ENCODE measurements around the gene DNAJC21. TPM values are rescaled to one million over a fixed set of nuclear protein-coding genes. Genes with fewer than 3 reads are reported as not detected.
A peak's percentile ranks its signal among the peaks of the same experiment; 100 is the strongest.

DNAJC21 gene
- total and polyA plus RNA-seq, 10 of the 15 experiments (the other 5 are each of a cell fraction or from before 2014, with no cell fraction given) = 9.2 to 53.5 (median 23.7) TPM

DNA sequence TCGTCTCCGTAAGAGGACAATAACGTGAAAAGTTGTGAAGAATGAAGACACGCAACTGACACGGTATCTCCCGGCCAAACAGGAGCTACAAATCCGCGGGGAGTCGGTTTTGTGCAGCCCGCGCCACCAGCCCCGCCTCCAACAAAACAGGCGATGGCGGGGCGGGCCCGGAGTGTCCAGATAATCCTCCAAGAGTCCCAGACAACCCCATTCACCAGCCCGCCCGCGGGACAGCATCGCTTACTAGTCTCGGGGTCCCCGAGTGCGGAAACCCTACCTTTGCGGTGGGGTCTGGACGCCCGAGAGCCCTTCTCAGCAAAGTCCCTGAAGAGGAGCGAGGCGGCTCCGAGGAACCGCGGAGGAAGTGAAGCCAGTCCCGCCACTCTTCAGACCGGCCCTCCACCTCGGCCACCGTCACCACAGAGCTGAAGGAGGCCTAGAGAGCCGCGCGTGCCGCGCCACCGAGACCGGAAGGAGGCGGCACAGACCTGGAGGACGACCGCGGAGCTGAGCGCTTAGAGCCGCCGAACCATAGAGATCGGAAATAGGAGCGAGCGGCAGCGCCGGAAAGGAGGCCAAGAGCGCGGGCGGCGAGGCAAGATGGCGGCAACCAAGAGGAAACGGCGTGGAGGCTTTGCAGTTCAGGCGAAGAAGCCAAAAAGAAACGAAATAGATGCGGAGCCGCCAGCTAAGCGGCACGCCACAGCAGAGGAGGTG lies 14.1 kb upstream of the DNAJC21 start, which contains the start of the genes BRIX1 and RAD1 (continued):
- TF ChIP-seq ZNF687 (IDR thresholded peaks at IDR 0.05) (peak; percentile 45), TCF12 (IDR thresholded peaks at IDR 0.05; ENCODE audit: low read depth, low read length) (0 out of 2 replicates have a peak, but pooled peaks have one; percentile 42), ELK1 (IDR thresholded peaks at IDR 0.05; ENCODE audit: low read depth, low read length) (peak; percentile 98), FOXM1 (IDR thresholded peaks at IDR 0.05; ENCODE audit: low read depth, low read length) (no peak), YBX1 (IDR thresholded peaks at IDR 0.05) (no peak), EP300 (IDR thresholded peaks at IDR 0.05; ENCODE audit: borderline replicate concordance in 1 of 2, control insufficient read depth in 1 of 2, low read depth in 2 of 2, low read length in 2 of 2) (0 out of 4 replicates have a peak, but pooled peaks of 1 of the 2 experiments have one; percentile 35), NFXL1 (IDR thresholded peaks at IDR 0.05; ENCODE audit: borderline replicate concordance) (no peak), STAT3 (IDR thresholded peaks at IDR 0.05; ENCODE audit: low read depth, low read length) (no peak), BHLHE40 (IDR thresholded peaks at IDR 0.05; ENCODE audit: borderline replicate concordance in 1 of 2, low read depth in 2 of 2, low read length in 1 of 2) (peak; percentile 93 to 96), RB1 (IDR thresholded peaks at IDR 0.05; ENCODE audit: borderline replicate concordance) (peak; percentile 97; the same call in 1 of the 2 replicates), RAD51 (IDR thresholded peaks at IDR 0.05) (no peak), CREM (IDR thresholded peaks at IDR 0.05; ENCODE audit: low read depth) (peak; percentile 88), EED (IDR thresholded peaks at IDR 0.05; ENCODE audit: low read depth) (no peak)
- TF ChIP-seq, protein P1, sequence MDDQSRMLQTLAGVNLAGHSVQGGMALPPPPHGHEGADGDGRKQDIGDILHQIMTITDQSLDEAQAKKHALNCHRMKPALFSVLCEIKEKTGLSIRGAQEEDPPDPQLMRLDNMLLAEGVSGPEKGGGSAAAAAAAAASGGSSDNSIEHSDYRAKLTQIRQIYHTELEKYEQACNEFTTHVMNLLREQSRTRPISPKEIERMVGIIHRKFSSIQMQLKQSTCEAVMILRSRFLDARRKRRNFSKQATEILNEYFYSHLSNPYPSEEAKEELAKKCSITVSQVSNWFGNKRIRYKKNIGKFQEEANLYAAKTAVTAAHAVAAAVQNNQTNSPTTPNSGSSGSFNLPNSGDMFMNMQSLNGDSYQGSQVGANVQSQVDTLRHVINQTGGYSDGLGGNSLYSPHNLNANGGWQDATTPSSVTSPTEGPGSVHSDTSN (IDR thresholded peaks at IDR 0.05; ENCODE audit: insufficient replicate concordance, low read depth, low read length) = peak; percentile 4
- TF ChIP-seq, protein P2, sequence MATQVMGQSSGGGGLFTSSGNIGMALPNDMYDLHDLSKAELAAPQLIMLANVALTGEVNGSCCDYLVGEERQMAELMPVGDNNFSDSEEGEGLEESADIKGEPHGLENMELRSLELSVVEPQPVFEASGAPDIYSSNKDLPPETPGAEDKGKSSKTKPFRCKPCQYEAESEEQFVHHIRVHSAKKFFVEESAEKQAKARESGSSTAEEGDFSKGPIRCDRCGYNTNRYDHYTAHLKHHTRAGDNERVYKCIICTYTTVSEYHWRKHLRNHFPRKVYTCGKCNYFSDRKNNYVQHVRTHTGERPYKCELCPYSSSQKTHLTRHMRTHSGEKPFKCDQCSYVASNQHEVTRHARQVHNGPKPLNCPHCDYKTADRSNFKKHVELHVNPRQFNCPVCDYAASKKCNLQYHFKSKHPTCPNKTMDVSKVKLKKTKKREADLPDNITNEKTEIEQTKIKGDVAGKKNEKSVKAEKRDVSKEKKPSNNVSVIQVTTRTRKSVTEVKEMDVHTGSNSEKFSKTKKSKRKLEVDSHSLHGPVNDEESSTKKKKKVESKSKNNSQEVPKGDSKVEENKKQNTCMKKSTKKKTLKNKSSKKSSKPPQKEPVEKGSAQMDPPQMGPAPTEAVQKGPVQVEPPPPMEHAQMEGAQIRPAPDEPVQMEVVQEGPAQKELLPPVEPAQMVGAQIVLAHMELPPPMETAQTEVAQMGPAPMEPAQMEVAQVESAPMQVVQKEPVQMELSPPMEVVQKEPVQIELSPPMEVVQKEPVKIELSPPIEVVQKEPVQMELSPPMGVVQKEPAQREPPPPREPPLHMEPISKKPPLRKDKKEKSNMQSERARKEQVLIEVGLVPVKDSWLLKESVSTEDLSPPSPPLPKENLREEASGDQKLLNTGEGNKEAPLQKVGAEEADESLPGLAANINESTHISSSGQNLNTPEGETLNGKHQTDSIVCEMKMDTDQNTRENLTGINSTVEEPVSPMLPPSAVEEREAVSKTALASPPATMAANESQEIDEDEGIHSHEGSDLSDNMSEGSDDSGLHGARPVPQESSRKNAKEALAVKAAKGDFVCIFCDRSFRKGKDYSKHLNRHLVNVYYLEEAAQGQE (IDR thresholded peaks at IDR 0.05; ENCODE audit: low read depth, low read length) = peak; percentile 51
- TF ChIP-seq, protein P3, sequence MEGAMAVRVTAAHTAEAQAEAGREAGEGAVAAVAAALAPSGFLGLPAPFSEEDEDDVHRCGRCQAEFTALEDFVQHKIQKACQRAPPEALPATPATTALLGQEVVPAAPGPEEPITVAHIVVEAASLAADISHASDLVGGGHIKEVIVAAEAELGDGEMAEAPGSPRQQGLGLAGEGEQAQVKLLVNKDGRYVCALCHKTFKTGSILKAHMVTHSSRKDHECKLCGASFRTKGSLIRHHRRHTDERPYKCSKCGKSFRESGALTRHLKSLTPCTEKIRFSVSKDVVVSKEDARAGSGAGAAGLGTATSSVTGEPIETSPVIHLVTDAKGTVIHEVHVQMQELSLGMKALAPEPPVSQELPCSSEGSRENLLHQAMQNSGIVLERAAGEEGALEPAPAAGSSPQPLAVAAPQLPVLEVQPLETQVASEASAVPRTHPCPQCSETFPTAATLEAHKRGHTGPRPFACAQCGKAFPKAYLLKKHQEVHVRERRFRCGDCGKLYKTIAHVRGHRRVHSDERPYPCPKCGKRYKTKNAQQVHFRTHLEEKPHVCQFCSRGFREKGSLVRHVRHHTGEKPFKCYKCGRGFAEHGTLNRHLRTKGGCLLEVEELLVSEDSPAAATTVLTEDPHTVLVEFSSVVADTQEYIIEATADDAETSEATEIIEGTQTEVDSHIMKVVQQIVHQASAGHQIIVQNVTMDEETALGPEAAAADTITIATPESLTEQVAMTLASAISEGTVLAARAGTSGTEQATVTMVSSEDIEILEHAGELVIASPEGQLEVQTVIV (IDR thresholded peaks at IDR 0.05; ENCODE audit: borderline replicate concordance, partially characterized antibody) = peak; percentile 78
